ENCODE data around the gene NRG3. TPM values are rescaled to one million over a fixed set of nuclear protein-coding genes. Genes with fewer than 3 reads are reported as not detected.

The NRG3 gene
- total and polyA plus RNA-seq, 2 of the 8 experiments (the other 6 are each of a cell fraction or from before 2014, with no cell fraction given), result 4.2 to 5.0 TPM

DNA sequence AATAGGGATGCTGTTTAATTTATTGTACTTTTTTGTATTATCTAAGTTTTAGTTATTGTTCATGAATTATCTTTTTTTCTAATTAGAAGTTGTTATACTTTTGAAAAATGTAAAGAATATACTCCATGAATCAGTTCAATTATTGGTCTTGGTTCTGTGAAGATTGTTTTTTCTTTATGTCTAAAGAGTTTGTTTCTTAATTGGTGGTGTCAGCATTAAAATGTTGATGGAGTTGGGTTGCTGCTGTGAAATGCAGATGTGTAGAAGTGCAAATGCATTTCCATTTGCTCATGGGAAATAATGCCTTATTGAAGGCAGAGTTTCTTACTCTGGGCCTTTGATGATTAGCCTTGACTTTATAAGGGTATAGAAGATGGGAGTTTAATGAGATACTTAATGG is 11.9 kb downstream of the NRG3 start:
- no peak overlapping the region for H3K9ac ChIP-seq (replicated peaks in 1 of 4; ENCODE audit: extremely low read depth in 1 of 4, low read depth in 3 of 4, low read length in 3 of 4)
- H3K18ac ChIP-seq (ENCODE audit: extremely low read depth, low read length), result no peak overlapping the region
- no peak overlapping the region for H2BK15ac ChIP-seq (ENCODE audit: low read length)
- H3K9me3 ChIP-seq (ENCODE audit: insufficient read depth in 2 of 2, low read depth in 1 of 2, low read length in 1 of 2), result no peaks in the 10 kb centered on the region
- no peak overlapping the region for H2BK5ac ChIP-seq (ENCODE audit: low read depth, low read length)
- no peak overlapping the region for H2BK20ac ChIP-seq (ENCODE audit: low read length)
- no peak overlapping the region for H3K4ac ChIP-seq (replicated peaks; ENCODE audit: insufficient read length, low read depth, low read length)
- DNase-seq (ENCODE audit: low read depth in 1 of 2, low spot score in 2 of 2) (no peak), FAIRE-seq (no peak)
- H3K23ac ChIP-seq (ENCODE audit: insufficient read length), result no peak overlapping the region
- no peaks in the 10 kb centered on the region; a peak in 1 of 4 replicates for H3K79me2 ChIP-seq (ENCODE audit: control insufficient read depth in 1 of 2, insufficient read depth in 2 of 2, low read length in 2 of 2)
- peaks cover 0 to 14% (median 3%) of the 10 kb centered on the region in 4 experiments; a peak in 5 of 7 replicates for H3K4me1 ChIP-seq (replicated peaks in 1 of 4; ENCODE audit: control insufficient read depth in 3 of 4, insufficient read depth in 4 of 4, low read length in 3 of 4)
- H2AFZ ChIP-seq (ENCODE audit: low read length), result no peak overlapping the region
- no peaks in the 10 kb centered on the region for H3K79me1 ChIP-seq (ENCODE audit: low read depth, low read length)
- no peak overlapping the region for H3K56ac ChIP-seq (replicated peaks; ENCODE audit: insufficient read length, low read depth, low read length)
- H3K27me3 ChIP-seq (replicated peaks in 1 of 4; ENCODE audit: control insufficient read depth in 3 of 4, extremely low read depth in 1 of 4, insufficient read depth in 3 of 4, low read length in 3 of 4), result no peaks in the 10 kb centered on the region
- ChIA-PET CTCF (ENCODE audit: partially characterized antibody) (interaction anchor here (0.7 to 1.4 kb wide), 3 partner anchors 10 to 27 kb away, joined by 3 to 4 read pairs (median 4); no protein-coding TSS in a partner anchor), POLR2A (ENCODE audit: partially characterized antibody) (interaction anchor here (1.1 kb wide), 1 partner anchor 11 kb away, joined by 3 read pairs; no protein-coding TSS in a partner anchor)
- no peaks in the 10 kb centered on the region; the same call in 1 of the 2 replicates for H3K23me2 ChIP-seq (ENCODE audit: low read depth, low read length)
- no peak overlapping the region for H4K5ac ChIP-seq (ENCODE audit: insufficient read length, low read depth, low read length)
- no peak overlapping the region for H2AK5ac ChIP-seq (ENCODE audit: low read depth, low read length)
- no peak overlapping the region for H2BK120ac ChIP-seq (replicated peaks; ENCODE audit: low read depth, low read length)
- H4K20me1 ChIP-seq (replicated peaks in 1 of 2; ENCODE audit: control insufficient read depth in 1 of 2, insufficient read depth in 2 of 2, low read length in 2 of 2), result no peaks in the 10 kb centered on the region
- no peak overlapping the region for H2BK12ac ChIP-seq (ENCODE audit: low read depth, low read length)
- no peak overlapping the region for H4K8ac ChIP-seq (ENCODE audit: extremely low read depth, insufficient read depth, low read length)
- H3K4me2 ChIP-seq (ENCODE audit: insufficient read depth in 1 of 2, low read depth in 2 of 2, low read length in 2 of 2), result no peak overlapping the region
- no peaks in the 10 kb centered on the region for H3K36me3 ChIP-seq (ENCODE audit: control insufficient read depth in 2 of 4, insufficient read depth in 4 of 4, low read length in 3 of 4)
- no peak overlapping the region for H4K91ac ChIP-seq (replicated peaks; ENCODE audit: insufficient read length, low read length)
- no peak overlapping the region for H3K4me3 ChIP-seq (ENCODE audit: extremely low read depth in 1 of 4, insufficient read depth in 2 of 4, low read depth in 3 of 4, low read length in 4 of 4)
- H3K14ac ChIP-seq (ENCODE audit: insufficient read length), result no peak overlapping the region
- no peak overlapping the region for H3K27ac ChIP-seq (ENCODE audit: low read depth, low read length)
- TF ChIP-seq, protein P1, sequence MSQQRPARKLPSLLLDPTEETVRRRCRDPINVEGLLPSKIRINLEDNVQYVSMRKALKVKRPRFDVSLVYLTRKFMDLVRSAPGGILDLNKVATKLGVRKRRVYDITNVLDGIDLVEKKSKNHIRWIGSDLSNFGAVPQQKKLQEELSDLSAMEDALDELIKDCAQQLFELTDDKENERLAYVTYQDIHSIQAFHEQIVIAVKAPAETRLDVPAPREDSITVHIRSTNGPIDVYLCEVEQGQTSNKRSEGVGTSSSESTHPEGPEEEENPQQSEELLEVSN (IDR thresholded peaks at IDR 0.05), result no peak
- TF ChIP-seq CEBPB (IDR thresholded peaks at IDR 0.05; ENCODE audit: low read depth, low read length) (no peak), RXRA (IDR thresholded peaks at IDR 0.05; ENCODE audit: insufficient read depth, low read depth, low read length) (no peak), GABPA (IDR thresholded peaks at IDR 0.05; ENCODE audit: borderline replicate concordance, insufficient read depth, low read length) (no peak), SIX5 (IDR thresholded peaks at IDR 0.05; ENCODE audit: low read depth, low read length) (no peak), FOSL1 (IDR thresholded peaks at IDR 0.05; ENCODE audit: insufficient read depth, low read depth, low read length) (no peak), NANOG (IDR thresholded peaks at IDR 0.05; ENCODE audit: insufficient read depth, low read depth, low read length, poor library complexity, severe bottlenecking) (no peak), CREB1 (IDR thresholded peaks at IDR 0.05) (no peak), TAF1 (IDR thresholded peaks at IDR 0.05; ENCODE audit: low read depth, low read length) (no peak), SIRT6 (IDR thresholded peaks at IDR 0.05; ENCODE audit: low read length) (no peak), NRF1 (IDR thresholded peaks at IDR 0.05; ENCODE audit: low read depth, low read length) (no peak), EGR1 (IDR thresholded peaks at IDR 0.05; ENCODE audit: borderline replicate concordance, low read depth, low read length) (no peak), ASH2L (IDR thresholded peaks at IDR 0.05; ENCODE audit: low read length) (no peak)
- TF ChIP-seq, protein P2, sequence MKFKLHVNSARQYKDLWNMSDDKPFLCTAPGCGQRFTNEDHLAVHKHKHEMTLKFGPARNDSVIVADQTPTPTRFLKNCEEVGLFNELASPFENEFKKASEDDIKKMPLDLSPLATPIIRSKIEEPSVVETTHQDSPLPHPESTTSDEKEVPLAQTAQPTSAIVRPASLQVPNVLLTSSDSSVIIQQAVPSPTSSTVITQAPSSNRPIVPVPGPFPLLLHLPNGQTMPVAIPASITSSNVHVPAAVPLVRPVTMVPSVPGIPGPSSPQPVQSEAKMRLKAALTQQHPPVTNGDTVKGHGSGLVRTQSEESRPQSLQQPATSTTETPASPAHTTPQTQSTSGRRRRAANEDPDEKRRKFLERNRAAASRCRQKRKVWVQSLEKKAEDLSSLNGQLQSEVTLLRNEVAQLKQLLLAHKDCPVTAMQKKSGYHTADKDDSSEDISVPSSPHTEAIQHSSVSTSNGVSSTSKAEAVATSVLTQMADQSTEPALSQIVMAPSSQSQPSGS (IDR thresholded peaks at IDR 0.05; ENCODE audit: low read length), result no peak
